H9 (cell line): ENCODE results near the gene LRFN2. TPM values are rescaled to one million over a fixed set of nuclear protein-coding genes. Genes with fewer than 3 reads are reported as not detected.

Experiments used
- DNase-seq: peaks from one replicate; pipeline ENCODE4 v3.0.0-alpha.2; 2017
- H2AFZ ChIP-seq: one replicate; pipeline ENCODE4 v1.6.1; 2013; ENCODE audit warnings: mild to moderate bottlenecking, low read length, control low read depth, moderate library complexity
- H2AK5ac ChIP-seq: 2 replicates; pipeline ENCODE4 v1.6.1; 2013; ENCODE audit warnings: low read length, control low read depth, mixed read lengths; ENCODE audit not compliant: insufficient read length
- H2BK120ac ChIP-seq: one replicate; pipeline ENCODE4 v1.6.1; 2013; ENCODE audit warnings: low read depth, mild to moderate bottlenecking, low read length, control low read depth, inconsistent platforms; ENCODE audit not compliant: poor library complexity, severe bottlenecking
- H2BK12ac ChIP-seq: 2 replicates; pipeline ENCODE4 v1.6.1; 2013; ENCODE audit warnings: low read length, control low read depth, mixed read lengths, low read depth; ENCODE audit not compliant: insufficient read length
- H2BK15ac ChIP-seq: 2 replicates; pipeline ENCODE4 v1.6.1; 2013; ENCODE audit warnings: low read depth, low read length, control low read depth
- H2BK20ac ChIP-seq: one replicate; pipeline ENCODE4 v1.6.1; 2013; ENCODE audit warnings: low read depth, mild to moderate bottlenecking, low read length, control low read depth, inconsistent platforms; ENCODE audit not compliant: poor library complexity, severe bottlenecking
- H2BK5ac ChIP-seq: 2 replicates; pipeline ENCODE4 v1.6.1; 2013; ENCODE audit warnings: low read length, control low read depth, mixed read lengths; ENCODE audit not compliant: insufficient read length
- H3K14ac ChIP-seq: 2 replicates; pipeline ENCODE4 v1.6.1; 2013; ENCODE audit warnings: low read length, control low read depth; ENCODE audit not compliant: insufficient read depth
- H3K18ac ChIP-seq: 2 replicates; pipeline ENCODE4 v1.6.1; 2013; ENCODE audit warnings: low read depth, mild to moderate bottlenecking, mixed read lengths, low read length, control low read depth; ENCODE audit not compliant: insufficient read length
- H3K23ac ChIP-seq: 2 replicates; pipeline ENCODE4 v1.6.1; 2013; ENCODE audit warnings: low read length, control low read depth, mixed read lengths, low read depth; ENCODE audit not compliant: insufficient read length
- H3K23me2 ChIP-seq: 2 replicates; pipeline ENCODE4 v1.6.1; 2013; ENCODE audit warnings: low read depth, mild to moderate bottlenecking, mixed read lengths, low read length, control low read depth; ENCODE audit not compliant: insufficient read length, poor library complexity, severe bottlenecking
- H3K27ac ChIP-seq: 2 replicates; pipeline ENCODE4 v1.5.1; 2013; ENCODE audit warnings: low read length, control low read depth, mixed read lengths, low read depth; ENCODE audit not compliant: insufficient read length
- H3K27me3 ChIP-seq: 2 replicates; pipeline ENCODE4 v1.6.1; 2013; ENCODE audit warnings: low read length, control low read depth, inconsistent platforms; ENCODE audit not compliant: insufficient read depth
- H3K4ac ChIP-seq: 2 replicates; pipeline ENCODE4 v1.6.1; 2013; ENCODE audit warnings: low read depth, mild to moderate bottlenecking, control low read depth, inconsistent platforms, low read length, moderate library complexity
- H3K4me1 ChIP-seq: 2 replicates; pipeline ENCODE4 v1.6.1; 2013; ENCODE audit warnings: low read length, control low read depth, inconsistent platforms; ENCODE audit not compliant: insufficient read depth
- H3K4me2 ChIP-seq: 2 replicates; pipeline ENCODE4 v1.6.1; 2013; ENCODE audit warnings: low read length, control low read depth, mixed read lengths; ENCODE audit not compliant: insufficient read length, insufficient read depth
- H3K56ac ChIP-seq: 2 replicates; pipeline ENCODE4 v1.6.1; 2013; ENCODE audit warnings: low read depth, mild to moderate bottlenecking, mixed read lengths, low read length, control low read depth; ENCODE audit not compliant: insufficient read length
- H3K79me1 ChIP-seq: 2 replicates; pipeline ENCODE4 v1.6.1; 2013; ENCODE audit warnings: low read depth, mild to moderate bottlenecking, moderate library complexity, low read length, control low read depth, inconsistent platforms; ENCODE audit not compliant: insufficient read depth, poor library complexity, severe bottlenecking
- H3K79me2 ChIP-seq: 2 replicates; pipeline ENCODE4 v1.6.1; 2013; ENCODE audit warnings: low read length, control low read depth, inconsistent platforms; ENCODE audit not compliant: insufficient read depth
- H3K9ac ChIP-seq: 2 replicates; pipeline ENCODE4 v1.6.1; 2013; ENCODE audit warnings: low read length, control low read depth, mixed read lengths; ENCODE audit not compliant: insufficient read length; ENCODE audit errors: extremely low read depth
- H3K9me3 ChIP-seq: one replicate; pipeline ENCODE4 v1.6.1; 2013; ENCODE audit warnings: low read depth, low read length, inconsistent platforms; ENCODE audit not compliant: control insufficient read depth
- H3T11ph ChIP-seq: one replicate; pipeline ENCODE4 v1.6.1; 2013; ENCODE audit warnings: mild to moderate bottlenecking, low read length, control low read depth, inconsistent platforms
- H4K20me1 ChIP-seq: one replicate; pipeline ENCODE4 v1.6.1; 2013; ENCODE audit not compliant: control insufficient read depth, insufficient read length, insufficient read depth
- H4K5ac ChIP-seq: 2 replicates; pipeline ENCODE4 v1.6.1; 2013; ENCODE audit warnings: low read depth, mild to moderate bottlenecking, mixed read lengths, low read length, control low read depth; ENCODE audit not compliant: insufficient read length
- H4K8ac ChIP-seq: replicated peaks from 2 replicates; pipeline ENCODE4 v1.6.1; 2013; ENCODE audit warnings: low read length, control low read depth, mixed read lengths, low read depth; ENCODE audit not compliant: insufficient read length
- H4K91ac ChIP-seq: 2 replicates; pipeline ENCODE4 v1.6.1; 2013; ENCODE audit warnings: low read depth, mild to moderate bottlenecking, moderate library complexity, mixed read lengths, low read length, control low read depth; ENCODE audit not compliant: insufficient read length
- H3K27ac Mint-ChIP-seq, 3 experiments: 2 replicates in 2 of 3; 3 replicates in 1 of 3; pipeline ENCODE4 v1.8.0; 2020 to 2021; ENCODE audit warnings: mixed read lengths in 3 of 3, mild to moderate bottlenecking in 1 of 3, moderate library complexity in 1 of 3
- H3K27me3 Mint-ChIP-seq: 2 replicates; pipeline ENCODE4 v1.8.0; 2021; ENCODE audit warnings: low read depth, mild to moderate bottlenecking, moderate library complexity, mixed read lengths
- H3K36me3 Mint-ChIP-seq, 3 experiments: 2 replicates in 2 of 3; 3 replicates in 1 of 3; pipeline ENCODE4 v1.8.0; 2020 to 2021; ENCODE audit warnings: low read depth in 3 of 3, mixed read lengths in 3 of 3; ENCODE audit not compliant: insufficient read depth in 1 of 3
- H3K4me1 Mint-ChIP-seq, 2 experiments: 2 replicates each; pipeline ENCODE4 v1.8.0; 2020; ENCODE audit warnings: mixed read lengths in 2 of 2
- H3K4me3 Mint-ChIP-seq, 2 experiments: 2 replicates in 1 of 2; 3 replicates in 1 of 2; pipeline ENCODE4 v1.8.0; 2020 to 2021; ENCODE audit warnings: mild to moderate bottlenecking in 2 of 2, mixed read lengths in 2 of 2, moderate library complexity in 1 of 2
- H3K9me3 Mint-ChIP-seq, 2 experiments: 2 replicates in 1 of 2; 3 replicates in 1 of 2; pipeline ENCODE4 v1.8.0; 2020; ENCODE audit warnings: mild to moderate bottlenecking in 2 of 2, mixed read lengths in 2 of 2, moderate library complexity in 1 of 2
- WGBS: extraction: QIAGEN DNeasy Blood & Tissue Kit; methylation state at CpG from one replicate; pipeline ENCODE4 v1.1.7; 2013; ENCODE audit warnings: missing lambda C conversion rate, low lambda C conversion rate, mixed read lengths; ENCODE audit not compliant: insufficient read length; ENCODE audit errors: extremely low coverage; 5-methylcytosine and 5-hydroxymethylcytosine counted together
- total RNA-seq: library from RNA; stranded (reverse); gene quantifications from 2 replicates; pipeline ENCODE4 v1.2.1, GENCODE V29; 2021
- TF ChIP-seq, protein P1 (sequence below): fragments of 200-600 bp; sonication (generic); conservative IDR thresholded peaks from 3 replicates; pipeline ENCODE4 v1.8.0; 2021; ENCODE audit warnings: antibody characterized with exemption, mild to moderate bottlenecking

The LRFN2 gene
- total RNA-seq, 1 experiment from 2014 or later, result 0.11 TPM

GRCh38 chr6:40552941-40553340 lies 34.2 kb downstream of the LRFN2 start:
- Histone ChIP-seq H2BK15ac (no peak overlapping the region), H3T11ph (no peak overlapping the region), H3K79me1 (no peaks in the 10 kb centered on the region), H2AK5ac (no peak overlapping the region), H3K4ac (no peak overlapping the region), H4K5ac (no peak overlapping the region), H3K56ac (no peak overlapping the region), H2BK120ac (no peak overlapping the region), H2BK20ac (no peak overlapping the region), H3K23me2 (no peaks in the 10 kb centered on the region), H3K27me3 (no peaks in the 10 kb centered on the region), H3K27ac (no peak overlapping the region), H3K4me1 (peaks cover 5% of the 10 kb centered on the region; the same call in 1 of the 2 replicates), H4K20me1 (no peaks in the 10 kb centered on the region), H2AFZ (no peak overlapping the region), H3K9ac (no peak overlapping the region), H3K14ac (no peak overlapping the region), H4K8ac (no peak overlapping the region), H3K18ac (no peak overlapping the region), H3K4me2 (no peak overlapping the region), H3K9me3 (no peaks in the 10 kb centered on the region), H3K23ac (no peak overlapping the region), H2BK12ac (no peak overlapping the region), H3K79me2 (no peaks in the 10 kb centered on the region), H4K91ac (no peak overlapping the region), H2BK5ac (no peak overlapping the region)
- no CpG with 5 or more reads among the region's 4 CpGs for WGBS
- H3K36me3 Mint-ChIP-seq, result no peaks in the 10 kb centered on the region; a peak in 1 of 7 replicates
- H3K9me3 Mint-ChIP-seq, result no peaks in the 10 kb centered on the region
- no peak for DNase-seq
- H3K4me1 Mint-ChIP-seq, result peaks cover 41 to 53% of the 10 kb centered on the region in 2 experiments
- no peaks in the 10 kb centered on the region for H3K27me3 Mint-ChIP-seq
- peak overlapping the region in 1 of 3 experiments; percentile 29; a peak in 1 of 7 replicates for H3K27ac Mint-ChIP-seq
- no peak overlapping the region for H3K4me3 Mint-ChIP-seq
- TF ChIP-seq, protein P1, sequence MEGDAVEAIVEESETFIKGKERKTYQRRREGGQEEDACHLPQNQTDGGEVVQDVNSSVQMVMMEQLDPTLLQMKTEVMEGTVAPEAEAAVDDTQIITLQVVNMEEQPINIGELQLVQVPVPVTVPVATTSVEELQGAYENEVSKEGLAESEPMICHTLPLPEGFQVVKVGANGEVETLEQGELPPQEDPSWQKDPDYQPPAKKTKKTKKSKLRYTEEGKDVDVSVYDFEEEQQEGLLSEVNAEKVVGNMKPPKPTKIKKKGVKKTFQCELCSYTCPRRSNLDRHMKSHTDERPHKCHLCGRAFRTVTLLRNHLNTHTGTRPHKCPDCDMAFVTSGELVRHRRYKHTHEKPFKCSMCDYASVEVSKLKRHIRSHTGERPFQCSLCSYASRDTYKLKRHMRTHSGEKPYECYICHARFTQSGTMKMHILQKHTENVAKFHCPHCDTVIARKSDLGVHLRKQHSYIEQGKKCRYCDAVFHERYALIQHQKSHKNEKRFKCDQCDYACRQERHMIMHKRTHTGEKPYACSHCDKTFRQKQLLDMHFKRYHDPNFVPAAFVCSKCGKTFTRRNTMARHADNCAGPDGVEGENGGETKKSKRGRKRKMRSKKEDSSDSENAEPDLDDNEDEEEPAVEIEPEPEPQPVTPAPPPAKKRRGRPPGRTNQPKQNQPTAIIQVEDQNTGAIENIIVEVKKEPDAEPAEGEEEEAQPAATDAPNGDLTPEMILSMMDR, result no peak
